ENCODE measurements around the gene PLXNA4.

The PLXNA4 gene

GRCh38 chr7:132102391-132102790 lies 473.9 kb downstream of the PLXNA4 start:
- DNase-seq = no peak

- DNase-seq = no peak
These were observed 475.3 kb downstream of the PLXNA4 start for GRCh38 chr7:132100981-132101380.

GRCh38 chr7:132100483-132100882 lies 475.8 kb downstream of the PLXNA4 start:
- DNase-seq = no peak

GRCh38 chr7:132099163-132099562 lies 477.1 kb downstream of the PLXNA4 start:
- no peak for DNase-seq

GRCh38 chr7:132098327-132098726 lies 477.9 kb downstream of the PLXNA4 start:
- DNase-seq = no peak

GRCh38 chr7:132097550-132098134 lies 478.6 kb downstream of the PLXNA4 start:
- no peak for DNase-seq

GRCh38 chr7:132095111-132095765 lies 481.0 kb downstream of the PLXNA4 start:
- no peak for DNase-seq

- DNase-seq = no peak
These were observed 484.2 kb downstream of the PLXNA4 start for GRCh38 chr7:132092106-132092505.

GRCh38 chr7:132091706-132092105 lies 484.6 kb downstream of the PLXNA4 start:
- no peak for DNase-seq

GRCh38 chr7:132090444-132090843 lies 485.8 kb downstream of the PLXNA4 start:
- no peak for DNase-seq

GRCh38 chr7:132089356-132089755 lies 486.9 kb downstream of the PLXNA4 start:
- DNase-seq = no peak

GRCh38 chr7:132087421-132087820 lies 488.8 kb downstream of the PLXNA4 start:
- no peak for DNase-seq

- DNase-seq = no peak
These were observed 491.4 kb downstream of the PLXNA4 start for GRCh38 chr7:132084776-132085388.

GRCh38 chr7:132083537-132084123 lies 492.6 kb downstream of the PLXNA4 start:
- DNase-seq = no peak

GRCh38 chr7:132083126-132083525 lies 493.1 kb downstream of the PLXNA4 start:
- DNase-seq = no peak

GRCh38 chr7:132082394-132082793 lies 493.9 kb downstream of the PLXNA4 start:
- no peak for DNase-seq

GRCh38 chr7:132081686-132082085 lies 494.6 kb downstream of the PLXNA4 start:
- no peak for DNase-seq

GRCh38 chr7:132080967-132081668 lies 495.2 kb downstream of the PLXNA4 start:
- no peak for DNase-seq

GRCh38 chr7:132080467-132080866 lies 495.8 kb downstream of the PLXNA4 start:
- DNase-seq = no peak

- no peak for DNase-seq
These were observed 497.2 kb downstream of the PLXNA4 start for GRCh38 chr7:132078891-132079735.

- DNase-seq = no peak
These were observed 498.1 kb downstream of the PLXNA4 start for GRCh38 chr7:132077971-132078685.
